ENCODE data around the gene SPON1. TPM values are rescaled to one million over a fixed set of nuclear protein-coding genes. Genes with fewer than 3 reads are reported as not detected.

Gene SPON1
- total and polyA plus RNA-seq, 2 of the 8 experiments (the other 6 are each of a cell fraction or from before 2014, with no cell fraction given): 1.5 to 5.4 TPM

DNA sequence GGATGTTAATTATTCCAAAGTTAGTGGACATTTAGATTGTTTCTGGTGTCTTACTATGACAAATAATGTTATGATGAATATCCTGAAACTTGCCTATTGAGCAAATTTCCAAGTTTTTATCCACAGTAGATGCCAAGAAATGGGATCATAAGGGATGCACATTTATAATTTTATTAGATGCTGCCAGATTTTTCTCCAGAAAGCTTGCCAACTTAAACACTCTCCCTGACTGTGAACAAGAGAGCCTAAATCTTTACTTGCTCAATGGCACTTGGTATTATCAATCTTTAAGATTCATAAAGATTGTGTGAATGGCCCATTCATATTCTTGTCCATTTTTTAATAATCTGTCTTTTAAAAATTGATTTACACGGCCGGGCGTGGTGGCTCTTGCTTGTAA lies 82.4 kb downstream of the SPON1 start:
- H2BK20ac ChIP-seq (ENCODE audit: low read length): no peak overlapping the region
- no peak overlapping the region for H3K18ac ChIP-seq (ENCODE audit: extremely low read depth, low read length)
- ChIA-PET POLR2A (ENCODE audit: partially characterized antibody) (no interaction called here), CTCF (ENCODE audit: partially characterized antibody) (interaction anchor here (1.8 to 3.3 kb wide), 2 partner anchors 13 to 88 kb away, joined by 6 to 9 read pairs; no protein-coding TSS in a partner anchor)
- H3K23ac ChIP-seq (ENCODE audit: insufficient read length): no peak overlapping the region
- no peak overlapping the region for H2AK5ac ChIP-seq (ENCODE audit: low read depth, low read length)
- H3K79me1 ChIP-seq (ENCODE audit: low read depth, low read length): no peaks in the 10 kb centered on the region
- H3K4ac ChIP-seq (replicated peaks; ENCODE audit: insufficient read length, low read depth, low read length): no peak overlapping the region
- no peak overlapping the region for H2AFZ ChIP-seq (ENCODE audit: low read length)
- H2BK15ac ChIP-seq (ENCODE audit: low read length): no peak overlapping the region
- no peak overlapping the region for H2BK12ac ChIP-seq (ENCODE audit: low read depth, low read length)
- H3K23me2 ChIP-seq (ENCODE audit: low read depth, low read length): no peaks in the 10 kb centered on the region
- DNase-seq (ENCODE audit: low read depth in 1 of 2, low spot score in 2 of 2) (no peak), FAIRE-seq (no peak)
- no peaks in the 10 kb centered on the region for H3K9me3 ChIP-seq (ENCODE audit: insufficient read depth in 2 of 2, low read depth in 1 of 2, low read length in 1 of 2)
- no peak overlapping the region for H3K9ac ChIP-seq (replicated peaks in 1 of 4; ENCODE audit: extremely low read depth in 1 of 4, low read depth in 3 of 4, low read length in 3 of 4)
- H4K20me1 ChIP-seq (replicated peaks in 1 of 2; ENCODE audit: control insufficient read depth in 1 of 2, insufficient read depth in 2 of 2, low read length in 2 of 2): no peaks in the 10 kb centered on the region
- H4K5ac ChIP-seq (ENCODE audit: insufficient read length, low read depth, low read length): no peak overlapping the region
- H3K56ac ChIP-seq (replicated peaks; ENCODE audit: insufficient read length, low read depth, low read length): no peak overlapping the region
- no peak overlapping the region for H3K4me3 ChIP-seq (ENCODE audit: extremely low read depth in 1 of 4, insufficient read depth in 2 of 4, low read depth in 3 of 4, low read length in 4 of 4)
- H3K79me2 ChIP-seq (ENCODE audit: control insufficient read depth in 1 of 2, insufficient read depth in 2 of 2, low read length in 2 of 2): no peaks in the 10 kb centered on the region
- no peak overlapping the region for H3K27ac ChIP-seq (ENCODE audit: low read depth, low read length)
- 100% methylated on average over 3 of the region's 3 CpGs; no CpG with 5 or more reads in 1 of the 2 experiments for WGBS, 2 experiments (ENCODE audit: extremely low coverage in 1 of 2, insufficient coverage in 1 of 2, insufficient read length in 1 of 2, insufficient replicate concordance in 2 of 2, low coverage in 1 of 2, low lambda C conversion rate in 2 of 2, missing lambda C conversion rate in 1 of 2)
- H3K27me3 ChIP-seq (replicated peaks in 1 of 4; ENCODE audit: control insufficient read depth in 3 of 4, extremely low read depth in 1 of 4, insufficient read depth in 3 of 4, low read length in 3 of 4): no peaks in the 10 kb centered on the region
- H3K4me1 ChIP-seq (replicated peaks in 1 of 4; ENCODE audit: control insufficient read depth in 3 of 4, insufficient read depth in 4 of 4, low read length in 3 of 4): no peaks in the 10 kb centered on the region; a peak in 1 of 7 replicates
- no peak overlapping the region for H4K8ac ChIP-seq (ENCODE audit: extremely low read depth, insufficient read depth, low read length)
- no peak overlapping the region for H3K4me2 ChIP-seq (ENCODE audit: insufficient read depth in 1 of 2, low read depth in 2 of 2, low read length in 2 of 2)
- H4K91ac ChIP-seq (replicated peaks; ENCODE audit: insufficient read length, low read length): no peak overlapping the region
- H3K36me3 ChIP-seq (ENCODE audit: control insufficient read depth in 2 of 4, insufficient read depth in 4 of 4, low read length in 3 of 4): no peaks in the 10 kb centered on the region
- no peak overlapping the region for H3K14ac ChIP-seq (ENCODE audit: insufficient read length)
- no peak overlapping the region for H2BK5ac ChIP-seq (ENCODE audit: low read depth, low read length)
- H2BK120ac ChIP-seq (replicated peaks; ENCODE audit: low read depth, low read length): no peak overlapping the region
